ENCODE measurements around the gene MT2A. TPM values are rescaled to one million over a fixed set of nuclear protein-coding genes. Genes with fewer than 3 reads are reported as not detected.

The MT2A gene
- total and polyA plus RNA-seq, 2 of the 13 experiments (the other 11 are each of a cell fraction or from before 2014, with no cell fraction given), result 135 to 371 TPM

DNA sequence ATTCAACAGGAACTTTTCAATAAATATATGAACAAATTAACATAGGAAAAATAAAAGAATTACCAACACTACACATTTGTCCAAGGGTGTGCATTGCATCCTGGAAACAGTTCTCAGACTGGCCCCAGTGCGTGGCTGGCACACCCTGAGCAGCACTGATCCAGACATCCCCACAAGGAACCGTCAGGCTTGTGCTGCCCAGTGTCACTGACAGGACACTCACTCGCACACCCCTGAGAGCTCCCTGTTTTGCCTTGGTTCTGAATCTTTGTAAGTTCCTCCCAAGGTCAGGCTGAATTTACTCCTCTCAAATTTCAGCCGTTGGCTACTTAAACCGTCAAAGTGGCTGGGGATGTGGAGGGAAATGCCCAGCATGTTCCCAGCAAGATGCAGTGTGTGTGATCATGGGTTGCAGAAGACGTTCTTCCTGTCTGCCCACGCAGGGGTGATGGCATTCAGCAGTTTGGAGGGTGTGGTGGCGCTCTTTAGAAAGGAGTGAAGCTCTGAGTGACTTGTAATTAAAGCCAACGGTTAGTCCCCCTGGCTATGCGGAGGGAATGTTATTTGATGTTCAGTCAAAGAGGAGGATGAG is 1.7 kb downstream of the MT2A start (continued):
- TF ChIP-seq ATF7-NPFF (CRISPR knock-in tag; IDR thresholded peaks at IDR 0.05; ENCODE audit: low read depth), result 0 out of 2 replicates have a peak, but pooled peaks have one; percentile 30
- no peak for TF ChIP-seq NAIF1 (CRISPR knock-in tag; IDR thresholded peaks at IDR 0.05; ENCODE audit: borderline replicate concordance)
- no peak for TF ChIP-seq CENPT (CRISPR knock-in tag; IDR thresholded peaks at IDR 0.05; ENCODE audit: low read depth)
- TF ChIP-seq SUZ12 (IDR thresholded peaks at IDR 0.05; ENCODE audit: low read depth, low read length), result no peak
- no peak for TF ChIP-seq NR2F1 (CRISPR knock-in tag; IDR thresholded peaks at IDR 0.05)
- TF ChIP-seq ZNF543 (CRISPR knock-in tag; IDR thresholded peaks at IDR 0.05), result no peak; the same call in 1 of the 2 replicates
- no peak for TF ChIP-seq CENPX (CRISPR knock-in tag; IDR thresholded peaks at IDR 0.05)
- TF ChIP-seq, protein P1, sequence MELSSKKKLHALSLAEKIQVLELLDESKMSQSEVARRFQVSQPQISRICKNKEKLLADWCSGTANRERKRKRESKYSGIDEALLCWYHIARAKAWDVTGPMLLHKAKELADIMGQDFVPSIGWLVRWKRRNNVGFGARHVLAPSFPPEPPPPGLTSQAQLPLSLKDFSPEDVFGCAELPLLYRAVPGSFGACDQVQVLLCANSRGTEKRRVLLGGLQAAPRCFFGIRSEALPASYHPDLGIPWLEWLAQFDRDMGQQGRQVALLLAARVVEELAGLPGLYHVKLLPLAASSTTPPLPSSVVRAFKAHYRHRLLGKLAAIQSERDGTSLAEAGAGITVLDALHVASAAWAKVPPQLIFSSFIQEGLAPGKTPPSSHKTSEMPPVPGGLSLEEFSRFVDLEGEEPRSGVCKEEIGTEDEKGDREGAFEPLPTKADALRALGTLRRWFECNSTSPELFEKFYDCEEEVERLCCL (CRISPR knock-in tag; IDR thresholded peaks at IDR 0.05; ENCODE audit: borderline replicate concordance), result no peak
- TF ChIP-seq, protein P2, sequence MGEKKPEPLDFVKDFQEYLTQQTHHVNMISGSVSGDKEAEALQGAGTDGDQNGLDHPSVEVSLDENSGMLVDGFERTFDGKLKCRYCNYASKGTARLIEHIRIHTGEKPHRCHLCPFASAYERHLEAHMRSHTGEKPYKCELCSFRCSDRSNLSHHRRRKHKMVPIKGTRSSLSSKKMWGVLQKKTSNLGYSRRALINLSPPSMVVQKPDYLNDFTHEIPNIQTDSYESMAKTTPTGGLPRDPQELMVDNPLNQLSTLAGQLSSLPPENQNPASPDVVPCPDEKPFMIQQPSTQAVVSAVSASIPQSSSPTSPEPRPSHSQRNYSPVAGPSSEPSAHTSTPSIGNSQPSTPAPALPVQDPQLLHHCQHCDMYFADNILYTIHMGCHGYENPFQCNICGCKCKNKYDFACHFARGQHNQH (CRISPR knock-in tag; IDR thresholded peaks at IDR 0.05), result no peak; the same call in 1 of the 2 replicates
- TF ChIP-seq GATA4 (IDR thresholded peaks at IDR 0.05; ENCODE audit: borderline replicate concordance, low read depth), result no peak
- no peak for TF ChIP-seq SRY (CRISPR knock-in tag; IDR thresholded peaks at IDR 0.05)
- TF ChIP-seq NFKB2 (CRISPR knock-in tag; IDR thresholded peaks at IDR 0.05; ENCODE audit: borderline replicate concordance), result no peak
- TF ChIP-seq, protein P3, sequence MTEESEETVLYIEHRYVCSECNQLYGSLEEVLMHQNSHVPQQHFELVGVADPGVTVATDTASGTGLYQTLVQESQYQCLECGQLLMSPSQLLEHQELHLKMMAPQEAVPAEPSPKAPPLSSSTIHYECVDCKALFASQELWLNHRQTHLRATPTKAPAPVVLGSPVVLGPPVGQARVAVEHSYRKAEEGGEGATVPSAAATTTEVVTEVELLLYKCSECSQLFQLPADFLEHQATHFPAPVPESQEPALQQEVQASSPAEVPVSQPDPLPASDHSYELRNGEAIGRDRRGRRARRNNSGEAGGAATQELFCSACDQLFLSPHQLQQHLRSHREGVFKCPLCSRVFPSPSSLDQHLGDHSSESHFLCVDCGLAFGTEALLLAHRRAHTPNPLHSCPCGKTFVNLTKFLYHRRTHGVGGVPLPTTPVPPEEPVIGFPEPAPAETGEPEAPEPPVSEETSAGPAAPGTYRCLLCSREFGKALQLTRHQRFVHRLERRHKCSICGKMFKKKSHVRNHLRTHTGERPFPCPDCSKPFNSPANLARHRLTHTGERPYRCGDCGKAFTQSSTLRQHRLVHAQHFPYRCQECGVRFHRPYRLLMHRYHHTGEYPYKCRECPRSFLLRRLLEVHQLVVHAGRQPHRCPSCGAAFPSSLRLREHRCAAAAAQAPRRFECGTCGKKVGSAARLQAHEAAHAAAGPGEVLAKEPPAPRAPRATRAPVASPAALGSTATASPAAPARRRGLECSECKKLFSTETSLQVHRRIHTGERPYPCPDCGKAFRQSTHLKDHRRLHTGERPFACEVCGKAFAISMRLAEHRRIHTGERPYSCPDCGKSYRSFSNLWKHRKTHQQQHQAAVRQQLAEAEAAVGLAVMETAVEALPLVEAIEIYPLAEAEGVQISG (CRISPR knock-in tag; IDR thresholded peaks at IDR 0.05), result no peak
- TF ChIP-seq CAMTA2 (CRISPR knock-in tag; IDR thresholded peaks at IDR 0.05; ENCODE audit: borderline replicate concordance), result no peak
- no peak for TF ChIP-seq ZSCAN30 (CRISPR knock-in tag; IDR thresholded peaks at IDR 0.05)
- no peak for TF ChIP-seq ZNF343 (CRISPR knock-in tag; IDR thresholded peaks at IDR 0.05)
- peak; percentile 75; the same call in 1 of the 2 replicates for TF ChIP-seq ZNF724P (CRISPR knock-in tag; IDR thresholded peaks at IDR 0.05; ENCODE audit: borderline replicate concordance)
- TF ChIP-seq, protein P4, sequence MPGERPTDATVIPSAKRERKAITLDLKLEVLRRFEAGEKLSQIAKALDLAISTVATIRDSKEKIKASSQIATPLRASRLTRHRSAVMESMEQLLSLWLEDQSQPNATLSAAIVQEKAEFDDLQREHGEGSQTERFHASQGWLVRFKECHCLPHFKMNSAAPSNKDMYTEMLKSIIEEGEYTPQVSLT (CRISPR knock-in tag; IDR thresholded peaks at IDR 0.05; ENCODE audit: borderline replicate concordance, low read depth), result no peak
- no peak for TF ChIP-seq EED (CRISPR knock-in tag; IDR thresholded peaks at IDR 0.05)
